ENCODE results near the gene CENPB. TPM values are rescaled to one million over a fixed set of nuclear protein-coding genes. Genes with fewer than 3 reads are reported as not detected.

CENPB gene
- total RNA-seq, 4 donors from 2014 or later, result 72.8 to 109 (median 100) TPM

DNA sequence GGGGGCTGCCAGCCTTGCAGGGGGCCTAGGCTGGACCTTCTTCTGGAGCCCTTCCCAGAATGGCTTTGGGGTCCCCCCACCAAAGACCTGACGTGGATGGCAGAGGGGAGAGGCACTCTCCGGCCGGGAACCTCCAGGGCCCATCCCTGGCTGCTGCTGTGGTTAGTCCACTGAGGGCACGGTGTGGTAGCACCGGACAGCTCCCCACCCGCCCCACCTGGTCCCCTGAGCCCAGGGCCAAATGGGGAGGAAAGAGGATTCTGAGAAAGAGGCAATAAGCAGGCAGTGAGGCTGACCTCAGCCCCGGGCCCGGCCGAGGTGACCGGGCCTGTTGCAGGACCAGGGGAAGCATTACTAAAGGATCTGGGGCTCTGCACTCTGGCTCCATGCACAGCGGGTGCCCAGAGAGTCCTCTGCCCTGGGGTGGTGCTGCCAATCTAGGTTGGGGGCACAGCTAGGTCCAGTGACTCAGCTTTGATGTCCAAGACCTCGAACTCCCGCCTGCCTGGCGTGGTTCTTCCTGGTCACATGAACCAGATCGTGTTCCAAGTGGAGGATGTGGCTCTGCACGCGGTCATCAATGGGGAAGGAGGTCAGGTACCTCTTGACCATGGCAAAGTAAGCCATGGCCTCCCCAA lies 2.2 kb downstream of the CENPB start:
- WGBS, 2 donors, result 65 to 83% methylated on average over 10 to 16 of the region's 17 CpGs
- no peak for DNase-seq (ENCODE audit: low spot score in 2 of 2)
- peak overlapping the region in 1 of 4 donors; percentile 68 for H3K4me3 ChIP-seq
- no peaks in the 10 kb centered on the region for H3K9me3 ChIP-seq
- H3K4me1 ChIP-seq, result peaks cover 0 to 73% (median 30%) of the 10 kb centered on the region in 4 donors
- no peaks in the 10 kb centered on the region for H3K27me3 ChIP-seq
- no peak for TF ChIP-seq CTCF (IDR thresholded peaks at IDR 0.05)
- no peak for TF ChIP-seq POLR2A (IDR thresholded peaks at IDR 0.05)
- TF ChIP-seq EP300 (IDR thresholded peaks at IDR 0.05), result no peak
- peaks cover 0 to 22% (median 0%) of the 10 kb centered on the region in 3 donors for H3K36me3 ChIP-seq
- H3K27ac ChIP-seq, result peak overlapping the region in 2 of 4 donors; percentile 48 to 54

DNA sequence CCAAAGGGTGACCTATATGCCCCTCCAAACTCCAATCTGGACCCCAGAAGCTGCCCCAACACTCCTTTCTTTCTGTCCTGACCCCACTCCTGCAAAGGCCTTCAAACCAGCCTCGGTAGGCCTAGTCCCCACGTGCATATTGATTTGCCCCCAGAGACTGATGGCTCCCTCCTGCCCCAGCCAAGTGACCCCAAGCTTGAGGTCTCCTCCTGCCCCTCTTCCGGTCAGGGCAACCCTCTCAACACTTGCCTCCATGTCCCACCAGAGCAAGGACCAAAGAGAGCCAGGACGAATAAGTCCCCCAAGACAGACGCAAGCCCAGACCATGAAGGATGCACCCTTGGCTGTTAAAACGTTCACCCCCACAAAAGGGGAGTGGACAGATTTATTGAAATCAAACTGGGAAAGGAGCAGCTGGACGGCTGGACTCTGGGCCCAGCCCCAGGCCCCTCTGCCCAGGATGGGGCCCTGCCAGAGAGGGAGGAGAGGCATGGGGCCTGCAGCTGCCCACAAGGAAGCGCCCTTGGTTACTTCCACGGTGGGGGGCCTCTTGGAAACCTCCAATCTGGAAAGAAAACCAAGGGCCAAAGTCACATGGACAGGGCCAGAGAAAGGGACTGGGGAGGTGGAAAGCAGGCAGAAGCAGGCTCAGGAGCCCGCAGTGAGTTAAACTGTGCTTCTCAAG lies 2.9 kb downstream of the CENPB start:
- TF ChIP-seq EP300 (IDR thresholded peaks at IDR 0.05), result no peak
- no peak for TF ChIP-seq POLR2A (IDR thresholded peaks at IDR 0.05)
- TF ChIP-seq CTCF (IDR thresholded peaks at IDR 0.05), result no peak
- Histone ChIP-seq H3K27ac (peak overlapping the region in 2 of 4 donors; percentile 48 to 54), H3K27me3 (no peaks in the 10 kb centered on the region), H3K4me1 (peaks cover 0 to 71% (median 31%) of the 10 kb centered on the region in 4 donors), H3K9me3 (no peaks in the 10 kb centered on the region), H3K36me3 (peaks cover 0 to 22% (median 0%) of the 10 kb centered on the region in 3 donors), H3K4me3 (no peak overlapping the region)
- WGBS, 2 donors, result 47 to 63% methylated on average over 10 of the region's 10 CpGs
- no peak for DNase-seq (ENCODE audit: low spot score in 2 of 2)

DNA sequence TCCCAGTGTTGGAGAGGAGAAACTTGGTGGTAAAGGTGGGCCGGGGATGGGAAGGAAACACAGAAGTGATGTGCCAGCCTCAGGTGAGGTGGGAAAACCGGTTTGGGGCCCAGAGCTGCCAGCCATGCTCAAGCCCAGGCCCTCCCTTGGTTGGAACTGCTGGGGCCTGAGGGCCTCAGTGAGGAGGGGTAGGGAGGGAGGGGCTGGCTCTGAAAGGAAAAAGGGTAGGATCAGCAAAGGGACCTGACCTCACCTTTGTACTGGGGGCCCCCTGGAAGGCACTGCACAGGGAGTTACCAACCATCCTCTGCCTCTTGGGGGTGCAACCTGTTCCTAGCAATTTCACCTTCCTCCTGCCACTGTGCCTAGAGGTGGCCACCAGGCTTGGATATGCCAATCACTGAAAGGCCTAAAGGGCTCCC lies 3.5 kb downstream of the CENPB start:
- H3K9me3 ChIP-seq, result no peaks in the 10 kb centered on the region
- 77 to 81% methylated on average over 2 of the region's 2 CpGs for WGBS, 2 donors
- peaks cover 0 to 71% (median 37%) of the 10 kb centered on the region in 4 donors for H3K4me1 ChIP-seq
- H3K27ac ChIP-seq, result peak overlapping the region in 2 of 4 donors; percentile 9 to 17
- no peak overlapping the region for H3K4me3 ChIP-seq
- TF ChIP-seq POLR2A (IDR thresholded peaks at IDR 0.05) (no peak), CTCF (IDR thresholded peaks at IDR 0.05) (no peak), EP300 (IDR thresholded peaks at IDR 0.05) (no peak)
- H3K27me3 ChIP-seq, result no peaks in the 10 kb centered on the region
- no peak for DNase-seq (ENCODE audit: low spot score in 2 of 2)
- H3K36me3 ChIP-seq, result peaks cover 0 to 22% (median 0%) of the 10 kb centered on the region in 3 donors

DNA sequence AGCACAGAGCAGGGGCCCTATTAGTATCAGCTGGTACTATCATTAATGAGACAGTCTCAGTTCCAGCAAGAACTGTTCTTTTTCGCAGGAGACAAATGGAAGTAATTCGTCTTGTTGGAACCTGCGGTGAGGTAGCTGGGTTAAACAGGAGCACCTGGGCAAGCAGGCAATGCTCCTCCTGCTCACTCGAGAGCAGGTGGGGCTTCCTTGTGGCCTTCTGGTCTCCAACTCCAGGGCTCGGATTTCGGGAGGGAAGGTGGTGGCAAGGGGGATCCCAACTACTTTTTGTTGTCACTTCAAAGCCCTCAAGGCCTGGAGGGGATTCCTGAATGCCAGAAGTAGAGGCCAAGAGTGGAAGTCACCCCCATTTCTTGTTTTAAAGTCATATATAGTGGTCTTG lies 3.9 kb downstream of the CENPB start:
- Histone ChIP-seq H3K27me3 (no peaks in the 10 kb centered on the region), H3K27ac (peak overlapping the region in 1 of 4 donors; percentile 9), H3K9me3 (no peaks in the 10 kb centered on the region), H3K4me1 (peaks cover 0 to 73% (median 39%) of the 10 kb centered on the region in 4 donors), H3K4me3 (no peak overlapping the region), H3K36me3 (peaks cover 0 to 22% (median 0%) of the 10 kb centered on the region in 3 donors)
- no peak for TF ChIP-seq POLR2A (IDR thresholded peaks at IDR 0.05)
- no peak for TF ChIP-seq CTCF (IDR thresholded peaks at IDR 0.05)
- TF ChIP-seq EP300 (IDR thresholded peaks at IDR 0.05), result no peak
- WGBS, 2 donors, result 75 to 87% methylated on average over 6 of the region's 6 CpGs
- no peak for DNase-seq (ENCODE audit: low spot score in 2 of 2)
